K562 (cell line): ENCODE data around the gene COQ9. TPM values are rescaled to one million over a fixed set of nuclear protein-coding genes. Genes with fewer than 3 reads are reported as not detected.
A peak's percentile ranks its signal among the peaks of the same experiment; 100 is the strongest.

Experiments used
- ATAC-seq: fragments of 200-7000 bp; cut with Tn5 transposase; 3 replicates; pipeline ENCODE4 v1.9.1; 2020; ENCODE audit warnings: moderate library complexity
- BruUV-seq: library from RNA; stranded (reverse); fragments of 400-500 nt; replicated peaks from 2 replicates; lab custom pipeline; 2021; lab: Mats Ljungman, UMichigan
- CTCF ChIA-PET: fragments of 300-600 bp; formaldehyde crosslinking; extraction: SDS; loops from one replicate; lab custom pipeline; 2021; ENCODE audit warnings: low intra/inter-chr PET ratio; lab: Yijun Ruan, JAX
- POLR2A ChIA-PET: fragments of 300-600, 350-650 bp; sonication (Branson Sonifier 250); formaldehyde crosslinking; extraction: SDS; loops from one replicate; lab custom pipeline; 2021; ENCODE audit warnings: antibody characterized with exemption, inconsistent platforms; lab: Yijun Ruan, JAX
- DNase-seq, 4 experiments: peaks; one replicate each; pipeline versions ENCODE4 v3.0.0 to v3.0.0-alpha.2; 2011 to 2018; ENCODE audit warnings: low spot score in 3 of 4, mixed read lengths in 3 of 4; ENCODE audit errors: extremely low read depth in 1 of 4
- FAIRE-seq: peaks from 2 replicates; lab custom pipeline; 2011; peaks lifted over from hg19 to GRCh38; lab: Jason Lieb, UNC
- H2AFZ ChIP-seq: 2 replicates; pipeline ENCODE4 v1.6.0; 2011; ENCODE audit warnings: low read depth, low read length, control low read depth, inconsistent platforms
- H3K27ac ChIP-seq: fragments of 200-600 bp; 3 replicates; pipeline ENCODE4 v1.8.0; 2011; ENCODE audit warnings: low read depth, mild to moderate bottlenecking, control low read depth, inconsistent platforms, low read length, moderate library complexity, mixed read lengths; ENCODE audit errors: extremely low read depth
- H3K27me3 ChIP-seq, 2 experiments: fragments of 300-600 bp in 1 of 2; 2 replicates in 1 of 2; 3 replicates in 1 of 2; pipeline versions ENCODE4 v1.6.0 to v1.8.0; 2011; ENCODE audit warnings: inconsistent platforms in 2 of 2, low read length in 2 of 2, mild to moderate bottlenecking in 1 of 2, mixed read lengths in 1 of 2, moderate library complexity in 1 of 2; ENCODE audit not compliant: control insufficient read depth in 2 of 2, insufficient read depth in 2 of 2
- H3K36me3 ChIP-seq: fragments of 300-600 bp; 3 replicates; pipeline ENCODE4 v1.8.0; 2011; ENCODE audit warnings: mild to moderate bottlenecking, low read length, inconsistent platforms; ENCODE audit not compliant: control insufficient read depth, insufficient read depth
- H3K4me1 ChIP-seq, 2 experiments: fragments of 200-600 bp in 1 of 2; replicated peaks in 1 of 2; 2 replicates in 1 of 2; 3 replicates in 1 of 2; pipeline versions ENCODE4 v1.5.1 to v1.8.0; 2011; ENCODE audit warnings: inconsistent platforms in 2 of 2, low read length in 2 of 2, mild to moderate bottlenecking in 1 of 2, mixed read lengths in 1 of 2, moderate library complexity in 1 of 2; ENCODE audit not compliant: control insufficient read depth in 2 of 2, insufficient read depth in 2 of 2
- H3K4me2 ChIP-seq: 2 replicates; pipeline ENCODE4 v1.6.1; 2011; ENCODE audit warnings: low read length, control low read depth, inconsistent platforms, mixed read lengths; ENCODE audit not compliant: insufficient read depth
- H3K4me3 ChIP-seq: fragments of 200-600 bp; sonication (generic), shearing (Covaris generic); 2 replicates; pipeline ENCODE4 v1.5.1; 2016; ENCODE audit warnings: control low read depth, inconsistent platforms
- H3K79me2 ChIP-seq: fragments of 200-600 bp; 3 replicates; pipeline ENCODE4 v1.8.0; 2011; ENCODE audit warnings: low read length, inconsistent platforms; ENCODE audit not compliant: control insufficient read depth, insufficient read depth
- H3K9ac ChIP-seq, 2 experiments: 2 replicates each; pipeline versions ENCODE4 v1.6.0 to v1.6.1; 2011; ENCODE audit warnings: low read depth in 2 of 2, low read length in 2 of 2, control low read depth in 1 of 2, inconsistent platforms in 1 of 2, mild to moderate bottlenecking in 1 of 2, mixed read lengths in 1 of 2; ENCODE audit not compliant: insufficient read depth in 1 of 2
- H3K9me1 ChIP-seq: one replicate; pipeline ENCODE4 v1.6.0; 2011; ENCODE audit warnings: inconsistent platforms, mild to moderate bottlenecking, low read length, moderate library complexity; ENCODE audit not compliant: control insufficient read depth, insufficient read depth
- H3K9me3 ChIP-seq: replicated peaks from 2 replicates; pipeline ENCODE4 v1.5.1; 2011; ENCODE audit warnings: low read depth, low read length, inconsistent platforms; ENCODE audit not compliant: control insufficient read depth, insufficient read depth
- H4K20me1 ChIP-seq: replicated peaks from 2 replicates; pipeline ENCODE4 v1.6.1; 2011; ENCODE audit warnings: low read length, inconsistent platforms, mixed read lengths; ENCODE audit not compliant: control insufficient read depth, insufficient read depth
- CTBP1 ChIP-seq: fragments of 450-650 bp; IDR thresholded peaks from 2 replicates; pipeline ENCODE4 v1.6.1; 2016; ENCODE audit warnings: borderline replicate concordance
- MXD1 ChIP-seq: fragments of 250-450 bp; sonication (Bioruptor Pico); IDR thresholded peaks from 2 replicates; pipeline ENCODE4 v1.8.0; 2021; ENCODE audit warnings: borderline replicate concordance, mild to moderate bottlenecking, moderate library complexity; ENCODE audit not compliant: poor library complexity, severe bottlenecking
- PCBP1 ChIP-seq: fragments of 200-400 bp; formaldehyde crosslinking; IDR thresholded peaks from 2 replicates; pipeline ENCODE4 v1.6.1; 2018; ENCODE audit warnings: mild to moderate bottlenecking, low read depth, low read length; ENCODE audit not compliant: poor library complexity, severe bottlenecking
- PHF8 ChIP-seq: fragments of 200-600 bp; sonication (generic); IDR thresholded peaks from 2 replicates; pipeline ENCODE4 v1.6.1; 2012; ENCODE audit warnings: mixed run types, mild to moderate bottlenecking, inconsistent platforms, low read length, moderate library complexity, borderline replicate concordance
- POLR2G ChIP-seq: fragments of 200-400 bp; formaldehyde crosslinking; IDR thresholded peaks from 2 replicates; pipeline ENCODE4 v1.6.1; 2017; ENCODE audit warnings: low read depth, mild to moderate bottlenecking, antibody characterized with exemption, low read length, moderate library complexity
- SIN3B ChIP-seq: fragments of 450-650 bp; IDR thresholded peaks from 2 replicates; pipeline ENCODE4 v1.6.1; 2017; ENCODE audit warnings: low read depth, mild to moderate bottlenecking, moderate library complexity
- TFAP4 ChIP-seq: sonication (generic); formaldehyde crosslinking; IDR thresholded peaks from 2 replicates; pipeline ENCODE4 v1.8.0; 2022; ENCODE audit warnings: missing genetic modification reagents, mild to moderate bottlenecking, moderate library complexity, borderline replicate concordance
- YY1 ChIP-seq, 3 experiments: IDR thresholded peaks; 2 replicates each; pipeline ENCODE4 v1.6.1; 2011; ENCODE audit warnings: low read length in 2 of 3, mild to moderate bottlenecking in 2 of 3, moderate library complexity in 2 of 3, borderline replicate concordance in 1 of 3, control low read depth in 1 of 3, low read depth in 1 of 3; ENCODE audit not compliant: insufficient read depth in 3 of 3, insufficient replicate concordance in 2 of 3, control insufficient read depth in 1 of 3, insufficient read length in 1 of 3; ENCODE audit errors: extremely low read depth in 1 of 3
- ZBTB1 ChIP-seq: sonication (generic); formaldehyde crosslinking; IDR thresholded peaks from 2 replicates; pipeline ENCODE4 v1.8.1; 2023; ENCODE audit warnings: missing genetic modification reagents, low read depth, mild to moderate bottlenecking, borderline replicate concordance
- ZBTB12 ChIP-seq: fragments of 250-450 bp; sonication (Bioruptor Pico); IDR thresholded peaks from 2 replicates; pipeline ENCODE4 v1.4.0; 2020
- ZNF280B ChIP-seq: fragments of 250-450 bp; sonication (Bioruptor Pico); IDR thresholded peaks from 2 replicates; pipeline ENCODE4 v1.5.1; 2021; ENCODE audit warnings: mild to moderate bottlenecking
- ZNF354B ChIP-seq: fragments of 250-450 bp; sonication (Bioruptor Pico); IDR thresholded peaks from 2 replicates; pipeline ENCODE4 v1.4.0; 2020
- WGBS: fragments of 100-300 bp; shearing (Covaris generic); methylation state at CpG from one replicate; pipeline ENCODE4 v1.1.6; 2016; ENCODE audit warnings: low coverage, mixed read lengths; ENCODE audit not compliant: insufficient coverage; ENCODE audit errors: missing lambda C conversion rate; 5-methylcytosine and 5-hydroxymethylcytosine counted together
- in situ Hi-C: fragments of 300-500 bp; cut with MboI; formaldehyde crosslinking; loops from 4 replicates; pipeline ENCODE4 v1.15.0; 2018; ENCODE audit warnings: inconsistent platforms, mixed read lengths
- intact Hi-C: fragments of 100-400 bp; cut with micrococcal nuclease; formaldehyde crosslinking; loops from 2 replicates; pipeline ENCODE4 v1.14.2; 2022
- polyA plus RNA-seq, 8 experiments: library from polyadenylated mRNA; depleted of rRNA in 4 of 8; stranded (reverse) in 5 of 8; unstranded in 3 of 8; fragments of >200 nt; fragmentation: Nextera tagmentation in 2 of 8; fragmentation: Illumina TruSeq in 1 of 8; extraction: Ambion mirVana in 2 of 8; extraction: Trizol in 1 of 8; gene quantifications; 2 replicates each; pipeline versions ENCODE4 v1.2.1 to v1.2.3, GENCODE V29; 2011 to 2014; ENCODE audit warnings: inconsistent platforms in 1 of 8, missing spikeins in 1 of 8
- total RNA-seq, 7 experiments: library from RNA; depleted of rRNA in 6 of 7; stranded (reverse); fragments of >200 nt in 6 of 7; fragmentation: Illumina TruSeq in 2 of 7; extraction: Trizol in 2 of 7; gene quantifications; 2 replicates each; pipeline versions ENCODE4 v1.2.1 to v1.2.3, GENCODE V29; 2011 to 2021; ENCODE audit warnings: low replicate concordance in 1 of 7

COQ9 gene
- total and polyA plus RNA-seq, 9 of the 15 experiments (the other 6 are each of a cell fraction or from before 2014, with no cell fraction given): 35.0 to 139 (median 71.4) TPM

GRCh38 chr16:57485916-57486857, 38.9 kb downstream of the COQ9 start, which contains the start of gene DOK4:
Gene DOK4 (minus strand): TSS chr16:57486493. CDS start chr16:57479507, 6,986 bp downstream.
- no peaks in the 10 kb centered on the region for H3K9me1 ChIP-seq
- H3K9ac ChIP-seq: peak within 1 kb of the TSS; percentile 43 to 91; a peak in 3 of 4 replicates
- no peaks in the 10 kb centered on the region for H3K9me3 ChIP-seq
- in situ Hi-C loops: no loop called here
- H3K27me3 ChIP-seq: no peaks in the 10 kb centered on the region
- BruUV-seq: no TSS peak
- no peaks in the 10 kb centered on the region for H3K36me3 ChIP-seq
- CTCF ChIA-PET: no interaction called here
- no peaks in the 10 kb centered on the region for H3K79me2 ChIP-seq
- no peak for FAIRE-seq
- no peak within 1 kb of the TSS for H3K27ac ChIP-seq
- intact Hi-C loops: no loop called here
- peak; percentile 99 for ATAC-seq
- peak; percentile 88 to 97 (median 97) for DNase-seq
- H2AFZ ChIP-seq: peak within 1 kb of the TSS; percentile 87
- H4K20me1 ChIP-seq: no peaks in the 10 kb centered on the region
- H3K4me2 ChIP-seq: peak within 1 kb of the TSS; percentile 80
- peak within 1 kb of the TSS; percentile 44 for H3K4me3 ChIP-seq
- POLR2A ChIA-PET: interaction anchor here (0.7 to 1.3 kb wide), 3 partner anchors 9 to 32 kb away, joined by 3 to 4 read pairs (median 3); no protein-coding TSS in a partner anchor
- WGBS: under 1% methylated on average over 20 of the region's 73 CpGs
- H3K4me1 ChIP-seq: peaks cover 6 to 35% of the 10 kb centered on the region in 2 experiments; a peak in 3 of 5 replicates
- TF ChIP-seq YY1 (IDR thresholded peaks at IDR 0.05; ENCODE audit: borderline replicate concordance in 1 of 3, control insufficient read depth in 1 of 3, extremely low read depth in 1 of 3, insufficient read depth in 3 of 3, insufficient read length in 1 of 3, insufficient replicate concordance in 2 of 3, low read depth in 1 of 3, low read length in 2 of 3) (peak in 2 of 3 experiments; percentile 32 to 70), SIN3B (0 out of 2 replicates have a peak, but pooled peaks have one; percentile 28), PCBP1 (peak; percentile 20), ZBTB12 (no peak), ZNF354B (CRISPR knock-in tag) (no peak), TFAP4 (peak; percentile 35; the same call in 1 of the 2 replicates), ZBTB1 (no peak), PHF8 (peak; percentile 58; the same call in 1 of the 2 replicates), CTBP1 (peak; percentile 55; the same call in 1 of the 2 replicates), ZNF280B (CRISPR knock-in tag) (no peak), POLR2G (peak; percentile 54), MXD1 (CRISPR knock-in tag) (no peak)
